ELR (cell line): ENCODE measurements around the gene HSPA2.

ENCODE experiments used
- DNase-seq: peaks from one replicate; pipeline ENCODE4 v3.0.0-alpha.2; 2015; ENCODE audit warnings: low read depth

Gene HSPA2

DNA sequence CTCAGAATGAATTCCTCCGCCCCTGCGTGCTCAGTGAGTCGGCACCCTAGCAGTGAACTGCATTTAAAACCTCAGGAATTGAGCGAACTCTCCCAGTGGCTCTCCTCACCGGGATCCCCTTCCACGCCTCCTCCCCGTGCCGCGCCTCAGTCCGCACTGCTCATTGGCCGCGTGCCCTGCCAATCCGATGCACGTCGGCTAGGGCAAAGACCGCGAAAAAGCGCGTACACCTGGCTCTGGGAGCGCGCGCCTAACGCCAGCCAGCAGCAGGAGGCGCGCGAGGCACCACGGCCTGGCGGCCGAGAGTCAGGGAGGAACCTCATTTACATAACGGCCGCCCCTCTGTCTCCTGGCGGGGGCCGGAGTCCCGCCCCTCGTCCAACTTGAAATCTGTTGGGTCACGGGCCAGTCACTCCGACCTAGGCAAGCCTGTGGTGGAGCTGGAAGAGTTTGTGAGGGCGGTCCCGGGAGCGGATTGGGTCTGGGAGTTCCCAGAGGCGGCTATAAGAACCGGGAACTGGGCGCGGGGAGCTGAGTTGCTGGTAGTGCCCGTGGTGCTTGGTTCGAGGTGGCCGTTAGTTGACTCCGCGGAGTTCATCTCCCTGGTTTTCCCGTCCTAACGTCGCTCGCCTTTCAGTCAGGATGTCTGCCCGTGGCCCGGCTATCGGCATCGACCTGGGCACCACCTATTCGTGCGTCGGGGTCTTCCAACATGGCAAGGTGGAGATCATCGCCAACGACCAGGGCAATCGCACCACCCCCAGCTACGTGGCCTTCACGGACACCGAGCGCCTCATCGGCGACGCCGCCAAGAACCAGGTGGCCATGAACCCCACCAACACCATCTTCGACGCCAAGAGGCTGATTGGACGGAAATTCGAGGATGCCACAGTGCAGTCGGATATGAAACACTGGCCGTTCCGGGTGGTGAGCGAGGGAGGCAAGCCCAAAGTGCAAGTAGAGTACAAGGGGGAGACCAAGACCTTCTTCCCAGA, at the start of gene HSPA2:
TSS of gene HSPA2 (plus strand) at position 534 of the 995 bp plus-strand sequence. CDS start at position 643, 109 bp downstream.
- peak; percentile 99 for DNase-seq

DNA sequence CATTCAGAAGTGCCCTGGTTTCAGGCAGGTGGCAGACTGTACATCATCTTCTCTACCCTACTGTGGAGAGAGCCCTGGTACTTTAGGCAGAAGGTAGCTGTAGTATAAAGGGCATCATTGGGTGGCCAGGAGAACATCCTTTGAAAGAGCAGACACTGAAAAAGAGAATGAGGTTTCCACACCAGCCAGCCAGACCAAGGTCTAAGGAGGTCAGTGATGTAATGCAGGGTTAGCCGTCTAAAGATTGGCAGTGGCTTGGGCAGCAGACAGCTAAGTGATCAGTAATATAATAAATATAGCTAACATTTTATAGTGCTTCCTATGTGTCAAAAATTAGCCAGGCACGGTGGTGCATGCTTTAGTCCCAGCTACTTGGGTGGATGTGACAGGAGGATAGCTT, 48.9 kb upstream of the HSPA2 start:
- no peak for DNase-seq

- no peak for DNase-seq
Measured at GRCh38 chr14:64493455-64493854, 47.1 kb upstream of the HSPA2 start.

- DNase-seq: no peak
Measured at GRCh38 chr14:64495252-64495651, 45.3 kb upstream of the HSPA2 start.

DNA sequence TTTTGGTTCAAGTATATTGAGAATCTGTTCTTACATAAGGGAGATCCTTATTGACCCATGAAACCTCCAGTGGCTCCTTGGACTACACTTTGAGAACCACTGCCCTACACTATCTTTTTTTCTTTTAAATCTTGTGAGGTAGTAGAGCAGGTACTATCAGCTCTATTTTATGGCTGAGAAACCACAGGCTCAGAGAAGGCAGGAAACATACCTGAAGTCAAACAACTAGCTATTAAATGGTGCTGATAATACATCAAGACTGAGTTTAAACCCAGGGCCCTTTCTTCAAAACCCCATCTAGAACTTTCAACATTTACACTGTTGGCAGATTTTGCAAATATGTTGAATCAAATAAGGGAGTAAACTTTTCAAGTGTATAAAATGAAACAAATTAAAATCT, 43.8 kb upstream of the HSPA2 start:
- DNase-seq: no peak

- DNase-seq: no peak
Measured at GRCh38 chr14:64500088-64500487, 40.5 kb upstream of the HSPA2 start.

GRCh38 chr14:64501411-64502171, 39.0 kb upstream of the HSPA2 start:
- peak; percentile 75 for DNase-seq

- no peak for DNase-seq
Measured at GRCh38 chr14:64502456-64502855, 38.1 kb upstream of the HSPA2 start.

DNA sequence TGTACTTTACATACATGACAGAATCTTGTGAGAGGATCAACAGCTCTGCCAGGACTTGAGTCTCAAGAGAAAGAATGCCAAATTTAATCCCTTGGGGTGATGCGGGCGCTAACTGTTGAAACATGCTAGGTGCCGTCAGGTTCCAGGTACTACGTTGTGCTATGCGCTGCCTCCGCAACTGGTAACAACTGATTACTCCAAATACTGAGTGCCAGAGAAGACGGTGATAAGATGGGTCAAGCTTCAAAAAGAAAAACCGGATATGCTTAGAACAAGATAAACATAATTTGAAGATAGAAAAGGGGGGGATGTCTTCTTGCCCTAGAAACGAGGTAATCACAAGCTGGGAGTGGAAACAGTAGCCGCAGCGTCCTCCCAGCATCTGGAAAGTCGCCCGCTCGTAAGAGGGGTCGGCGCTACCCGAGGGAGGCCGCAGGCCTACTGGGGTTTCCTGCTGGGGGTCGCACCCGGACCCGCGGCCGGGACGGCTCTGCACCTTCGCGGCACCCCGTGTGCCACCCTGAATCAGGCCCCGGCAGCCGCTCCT, 37.6 kb upstream of the HSPA2 start:
- peak; percentile 38 for DNase-seq

GRCh38 chr14:64503434-64504309, 36.9 kb upstream of the HSPA2 start, which contains the start of gene ZBTB25:
ZBTB25 (minus strand) TSS chr14:64503838; CDS start chr14:64490533, 13,305 bp downstream.
- peak; percentile 94 for DNase-seq

GRCh38 chr14:64504310-64504896, 36.1 kb upstream of the HSPA2 start, which contains the start of gene ZBTB1:
ZBTB1 (plus strand) TSS chr14:64504770; CDS start chr14:64521505, 16,735 bp downstream.
- peak; percentile 83 for DNase-seq

GRCh38 chr14:64504897-64505794, 35.4 kb upstream of the HSPA2 start:
- DNase-seq: peak; percentile 92

DNA sequence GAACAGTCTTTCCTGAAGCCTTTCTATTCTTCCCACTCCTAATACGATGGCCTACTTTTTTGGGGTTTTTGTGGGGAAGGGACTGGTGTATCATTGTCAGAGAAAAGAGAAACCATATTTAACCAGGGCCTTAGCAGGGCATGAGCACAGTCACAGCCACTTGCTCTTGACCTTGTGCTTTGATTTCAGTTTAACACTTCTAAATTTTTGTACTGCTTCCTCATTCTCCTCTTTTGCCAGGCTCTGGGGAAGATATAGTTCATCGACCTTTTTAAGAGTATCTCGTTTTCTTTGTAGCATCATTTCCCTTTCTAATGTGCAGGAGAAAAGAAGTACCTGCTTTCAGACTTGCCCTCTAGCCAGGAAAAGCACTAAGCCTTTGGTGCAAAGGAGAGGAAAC, 33.8 kb upstream of the HSPA2 start:
- peak; percentile 6 for DNase-seq

DNA sequence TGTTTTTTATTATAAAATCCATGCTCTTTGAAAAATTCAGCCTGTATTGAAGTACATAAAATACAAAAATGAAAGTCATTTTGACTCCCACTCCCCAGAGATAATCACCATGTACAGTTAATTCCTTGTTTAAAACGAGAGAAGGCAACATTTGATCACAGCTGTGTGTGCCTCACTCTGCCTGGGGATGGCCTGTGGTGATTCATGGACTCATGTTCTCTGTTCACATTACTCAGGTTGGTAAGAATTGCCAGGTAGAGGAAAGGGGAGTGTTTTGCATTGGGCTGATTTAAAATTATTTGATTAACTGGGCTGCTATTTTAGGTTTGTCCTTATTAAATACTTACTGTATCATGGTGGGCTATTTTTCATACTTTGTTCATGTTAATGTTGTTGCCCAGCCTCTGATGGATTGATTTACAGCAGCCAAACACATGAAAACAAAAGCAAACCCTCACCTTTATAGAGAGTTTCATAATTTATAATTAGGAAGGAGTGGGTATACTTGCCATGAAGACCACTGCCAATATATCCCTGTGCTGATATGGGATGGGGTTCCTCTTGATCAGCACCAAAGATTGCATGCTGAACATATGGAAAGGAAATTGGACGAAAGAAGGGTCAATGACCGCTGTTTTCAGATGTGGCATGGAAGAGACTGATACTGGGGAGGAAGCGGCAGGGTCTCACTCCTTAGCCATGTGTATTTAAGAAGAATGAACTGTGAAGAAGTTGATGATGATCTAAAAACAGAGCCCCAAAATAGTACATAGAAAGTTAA, 33.0 kb upstream of the HSPA2 start:
- peak; percentile 55 for DNase-seq

GRCh38 chr14:64508215-64508776, 32.2 kb upstream of the HSPA2 start:
- no peak for DNase-seq

DNA sequence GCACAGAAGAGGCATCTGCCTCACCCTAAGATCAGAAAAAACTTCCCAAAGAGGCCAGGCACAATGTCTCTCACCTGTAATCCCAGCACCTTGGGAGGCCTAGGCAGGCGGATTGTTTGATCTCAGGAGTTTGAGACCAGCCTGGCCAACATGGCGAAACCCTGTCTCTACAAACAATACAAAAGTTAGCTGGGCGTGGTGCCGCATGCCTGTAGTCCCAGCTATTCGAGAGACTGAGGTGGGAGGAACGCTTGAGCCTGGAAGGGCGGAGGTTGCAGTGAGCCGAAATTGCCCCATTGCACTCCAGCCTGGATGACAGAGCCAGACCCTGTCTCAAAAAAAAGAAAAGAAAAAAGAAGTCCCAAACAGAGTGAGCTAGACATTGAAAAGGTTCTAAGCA, 31.5 kb upstream of the HSPA2 start:
- DNase-seq: no peak

GRCh38 chr14:64510825-64511671, 29.5 kb upstream of the HSPA2 start:
- peak; percentile 82 for DNase-seq

DNA sequence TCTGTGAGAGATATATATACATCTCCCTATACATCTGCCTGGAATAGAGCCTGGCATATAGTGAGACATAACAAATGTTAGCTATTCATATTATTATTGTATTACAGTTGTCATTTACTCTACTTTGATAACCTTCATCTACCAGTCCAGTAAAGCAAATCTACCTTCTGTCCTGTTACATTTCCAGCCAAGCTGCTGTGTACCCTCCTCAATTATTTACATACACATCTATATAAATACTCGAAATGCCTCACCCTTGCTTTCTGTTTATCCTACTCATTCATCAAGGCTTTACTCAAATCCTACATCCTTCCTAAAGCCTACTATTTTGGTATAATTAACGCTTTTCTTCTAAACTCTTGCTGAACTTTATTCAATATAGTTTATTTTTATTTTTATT, 27.3 kb upstream of the HSPA2 start:
- no peak for DNase-seq
